ENCODE measurements around the gene MT1F.

The MT1F gene

GRCh38 chr16:56697456-56698155 lies 39.8 kb downstream of the MT1F start:
- no peak for DNase-seq (ENCODE audit: low read depth)
- no peak overlapping the region for H3K4me3 ChIP-seq (ENCODE audit: control insufficient read depth, low read depth, low read length)
- TF ChIP-seq CTCF (IDR thresholded peaks at IDR 0.05; ENCODE audit: control insufficient read depth, insufficient read depth, low read depth, low read length, missing control alignments) = no peak

GRCh38 chr16:56700195-56700594 lies 42.4 kb downstream of the MT1F start:
- no peak for TF ChIP-seq CTCF (IDR thresholded peaks at IDR 0.05; ENCODE audit: control insufficient read depth, insufficient read depth, low read depth, low read length, missing control alignments)
- no peak overlapping the region for H3K4me3 ChIP-seq (ENCODE audit: control insufficient read depth, low read depth, low read length)
- no peak for DNase-seq (ENCODE audit: low read depth)

GRCh38 chr16:56700631-56701030 lies 42.9 kb downstream of the MT1F start:
- TF ChIP-seq CTCF (IDR thresholded peaks at IDR 0.05; ENCODE audit: control insufficient read depth, insufficient read depth, low read depth, low read length, missing control alignments) = no peak
- no peak overlapping the region for H3K4me3 ChIP-seq (ENCODE audit: control insufficient read depth, low read depth, low read length)
- DNase-seq (ENCODE audit: low read depth) = no peak

DNA sequence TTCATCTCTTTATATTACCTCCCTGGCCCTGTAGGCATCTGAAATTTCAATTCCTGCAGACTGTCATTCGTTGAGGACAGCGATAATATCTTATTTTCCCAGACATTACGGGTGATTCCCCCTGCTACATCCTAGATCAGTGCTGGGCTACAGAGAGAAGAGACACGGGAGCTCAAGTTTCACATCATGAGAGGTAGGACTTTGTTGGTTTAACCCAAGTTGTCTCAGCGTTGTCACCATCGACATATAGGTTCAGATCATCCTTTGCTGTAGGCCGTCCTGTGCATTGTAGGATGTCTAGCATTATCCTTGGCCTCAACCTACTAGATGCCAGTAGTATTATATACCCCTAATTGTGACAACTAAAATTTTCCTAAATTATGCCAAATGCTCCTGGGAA lies 43.8 kb downstream of the MT1F start:
- DNase-seq (ENCODE audit: low read depth) = no peak
- no peak for TF ChIP-seq CTCF (IDR thresholded peaks at IDR 0.05; ENCODE audit: control insufficient read depth, insufficient read depth, low read depth, low read length, missing control alignments)
- H3K4me3 ChIP-seq (ENCODE audit: control insufficient read depth, low read depth, low read length) = no peak overlapping the region

DNA sequence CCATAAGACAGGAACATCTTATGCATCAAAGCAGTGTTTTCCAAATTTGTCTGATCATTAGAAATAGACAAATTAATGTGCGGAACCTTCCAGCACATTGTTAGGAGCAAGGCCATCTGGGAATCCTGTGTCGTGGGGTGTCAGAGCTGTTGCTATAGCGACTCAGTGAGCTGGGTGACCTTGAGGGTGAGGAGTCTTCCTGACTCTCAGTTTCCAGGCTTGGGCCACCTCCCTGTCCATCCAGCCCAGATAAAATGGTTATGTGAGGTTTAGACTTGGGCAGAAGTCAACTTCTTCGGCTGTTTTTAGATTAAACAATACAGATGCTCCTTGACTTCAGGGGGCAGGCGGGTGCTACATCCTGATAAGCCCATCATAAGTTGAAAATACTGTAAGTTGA lies 45.1 kb downstream of the MT1F start:
- no peak overlapping the region for H3K4me3 ChIP-seq (ENCODE audit: control insufficient read depth, low read depth, low read length)
- DNase-seq (ENCODE audit: low read depth) = no peak
- TF ChIP-seq CTCF (IDR thresholded peaks at IDR 0.05; ENCODE audit: control insufficient read depth, insufficient read depth, low read depth, low read length, missing control alignments) = no peak

All from AG09309 (cell line).